GM23338 (cell line): ENCODE measurements around the gene CYP4F22.

Source experiments
- EZH2 ChIP-seq: fragments of 200-600 bp; sonication (generic); IDR thresholded peaks from one replicate; pipeline ENCODE4 v1.8.0; 2017; ENCODE audit warnings: antibody characterized with exemption, mild to moderate bottlenecking, low read depth; ENCODE audit not compliant: unreplicated experiment
- NANOG ChIP-seq: IDR thresholded peaks from 2 replicates; pipeline ENCODE4 v1.6.1; 2016; ENCODE audit warnings: antibody characterized with exemption, borderline replicate concordance
- POLR2AphosphoS5 ChIP-seq: IDR thresholded peaks from 2 replicates; pipeline ENCODE4 v1.6.1; 2016; ENCODE audit warnings: antibody characterized with exemption, low read depth
- STAT1 ChIP-seq: IDR thresholded peaks from one replicate; pipeline ENCODE4 v1.6.1; 2016; ENCODE audit warnings: antibody characterized with exemption; ENCODE audit not compliant: unreplicated experiment
- ZNF114 ChIP-seq: fragments of 250-450 bp; sonication (Bioruptor Pico); IDR thresholded peaks from 2 replicates; pipeline ENCODE4 v1.5.0; 2020; ENCODE audit warnings: mild to moderate bottlenecking, moderate library complexity
- TF ChIP-seq, protein P1 (sequence below), 2 experiments: fragments of 200-600 bp in 1 of 2; sonication (generic) in 1 of 2; conservative IDR thresholded peaks; 2 replicates each; pipeline versions ENCODE4 v1.5.1 to v1.6.1; 2016 to 2017; ENCODE audit warnings: antibody characterized with exemption in 2 of 2, low read depth in 2 of 2, mild to moderate bottlenecking in 2 of 2, moderate library complexity in 1 of 2

DNA sequence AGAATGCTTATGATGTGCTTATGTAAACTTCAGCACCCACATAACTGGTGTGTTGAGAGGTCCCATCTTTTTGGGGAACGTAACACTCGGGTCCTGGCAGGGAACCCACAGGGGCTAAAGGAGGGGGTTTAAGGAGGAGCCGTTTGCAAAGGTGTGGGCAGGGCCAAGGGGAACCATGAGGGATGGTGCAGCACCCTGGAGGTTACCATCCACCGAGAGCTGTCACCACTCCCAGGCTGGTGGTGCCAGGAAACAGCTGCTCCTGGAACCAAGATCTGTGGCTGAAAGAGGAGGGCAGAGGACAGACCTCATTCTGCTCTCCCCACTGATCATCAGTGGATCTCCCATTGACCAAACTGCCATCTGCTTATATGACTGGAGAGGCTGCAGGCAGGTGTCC, 83.5 kb downstream of the CYP4F22 start:
- TF ChIP-seq, protein P1, sequence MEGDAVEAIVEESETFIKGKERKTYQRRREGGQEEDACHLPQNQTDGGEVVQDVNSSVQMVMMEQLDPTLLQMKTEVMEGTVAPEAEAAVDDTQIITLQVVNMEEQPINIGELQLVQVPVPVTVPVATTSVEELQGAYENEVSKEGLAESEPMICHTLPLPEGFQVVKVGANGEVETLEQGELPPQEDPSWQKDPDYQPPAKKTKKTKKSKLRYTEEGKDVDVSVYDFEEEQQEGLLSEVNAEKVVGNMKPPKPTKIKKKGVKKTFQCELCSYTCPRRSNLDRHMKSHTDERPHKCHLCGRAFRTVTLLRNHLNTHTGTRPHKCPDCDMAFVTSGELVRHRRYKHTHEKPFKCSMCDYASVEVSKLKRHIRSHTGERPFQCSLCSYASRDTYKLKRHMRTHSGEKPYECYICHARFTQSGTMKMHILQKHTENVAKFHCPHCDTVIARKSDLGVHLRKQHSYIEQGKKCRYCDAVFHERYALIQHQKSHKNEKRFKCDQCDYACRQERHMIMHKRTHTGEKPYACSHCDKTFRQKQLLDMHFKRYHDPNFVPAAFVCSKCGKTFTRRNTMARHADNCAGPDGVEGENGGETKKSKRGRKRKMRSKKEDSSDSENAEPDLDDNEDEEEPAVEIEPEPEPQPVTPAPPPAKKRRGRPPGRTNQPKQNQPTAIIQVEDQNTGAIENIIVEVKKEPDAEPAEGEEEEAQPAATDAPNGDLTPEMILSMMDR (conservative IDR thresholded peaks at IDR 0.05; ENCODE audit: low read depth in 2 of 2), result no peak
- TF ChIP-seq EZH2 (no peak), POLR2AphosphoS5 (no peak), STAT1 (no peak), NANOG (no peak), ZNF114 (CRISPR knock-in tag) (no peak)
